ENCODE data around the gene RPS27L.

DNA sequence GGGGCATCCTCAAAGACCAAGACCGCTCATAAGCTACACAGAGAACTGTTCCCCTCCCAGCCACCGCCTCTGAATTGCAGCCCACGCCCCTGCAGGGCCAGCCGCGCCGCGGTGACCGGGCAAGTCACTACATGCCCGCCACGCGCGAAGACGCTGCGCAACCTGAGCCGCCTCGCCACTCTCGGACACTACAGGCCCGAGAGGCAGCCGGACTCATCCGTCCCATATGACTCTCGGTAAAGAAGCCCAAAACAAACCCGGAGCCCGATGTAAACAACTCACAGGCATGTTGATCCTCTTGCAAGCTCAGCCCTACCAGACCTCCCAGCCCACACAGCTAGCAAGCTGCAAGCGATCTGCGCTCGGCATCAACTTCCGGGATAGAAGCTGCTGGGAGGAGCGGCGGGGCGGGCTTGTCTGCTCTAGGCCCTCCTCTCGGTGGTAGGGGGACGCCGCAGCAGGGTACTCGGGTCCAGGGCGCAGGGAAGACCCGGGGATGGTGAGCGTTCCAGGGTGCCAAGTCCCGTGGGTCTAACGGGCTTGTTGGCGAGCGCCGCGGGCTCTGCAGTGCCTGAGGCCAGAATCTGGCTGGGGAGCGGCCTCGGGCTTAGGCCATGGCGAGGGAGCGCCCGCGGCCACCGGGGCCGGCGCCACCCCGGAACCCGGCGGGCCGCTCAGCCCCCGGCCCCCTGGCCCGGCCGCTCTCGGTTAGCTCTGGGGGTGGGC, at the start of gene RPS27L:
- TF ChIP-seq, protein P1, sequence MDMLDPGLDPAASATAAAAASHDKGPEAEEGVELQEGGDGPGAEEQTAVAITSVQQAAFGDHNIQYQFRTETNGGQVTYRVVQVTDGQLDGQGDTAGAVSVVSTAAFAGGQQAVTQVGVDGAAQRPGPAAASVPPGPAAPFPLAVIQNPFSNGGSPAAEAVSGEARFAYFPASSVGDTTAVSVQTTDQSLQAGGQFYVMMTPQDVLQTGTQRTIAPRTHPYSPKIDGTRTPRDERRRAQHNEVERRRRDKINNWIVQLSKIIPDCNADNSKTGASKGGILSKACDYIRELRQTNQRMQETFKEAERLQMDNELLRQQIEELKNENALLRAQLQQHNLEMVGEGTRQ (IDR thresholded peaks at IDR 0.05) = no peak
- TF ChIP-seq, protein P2, sequence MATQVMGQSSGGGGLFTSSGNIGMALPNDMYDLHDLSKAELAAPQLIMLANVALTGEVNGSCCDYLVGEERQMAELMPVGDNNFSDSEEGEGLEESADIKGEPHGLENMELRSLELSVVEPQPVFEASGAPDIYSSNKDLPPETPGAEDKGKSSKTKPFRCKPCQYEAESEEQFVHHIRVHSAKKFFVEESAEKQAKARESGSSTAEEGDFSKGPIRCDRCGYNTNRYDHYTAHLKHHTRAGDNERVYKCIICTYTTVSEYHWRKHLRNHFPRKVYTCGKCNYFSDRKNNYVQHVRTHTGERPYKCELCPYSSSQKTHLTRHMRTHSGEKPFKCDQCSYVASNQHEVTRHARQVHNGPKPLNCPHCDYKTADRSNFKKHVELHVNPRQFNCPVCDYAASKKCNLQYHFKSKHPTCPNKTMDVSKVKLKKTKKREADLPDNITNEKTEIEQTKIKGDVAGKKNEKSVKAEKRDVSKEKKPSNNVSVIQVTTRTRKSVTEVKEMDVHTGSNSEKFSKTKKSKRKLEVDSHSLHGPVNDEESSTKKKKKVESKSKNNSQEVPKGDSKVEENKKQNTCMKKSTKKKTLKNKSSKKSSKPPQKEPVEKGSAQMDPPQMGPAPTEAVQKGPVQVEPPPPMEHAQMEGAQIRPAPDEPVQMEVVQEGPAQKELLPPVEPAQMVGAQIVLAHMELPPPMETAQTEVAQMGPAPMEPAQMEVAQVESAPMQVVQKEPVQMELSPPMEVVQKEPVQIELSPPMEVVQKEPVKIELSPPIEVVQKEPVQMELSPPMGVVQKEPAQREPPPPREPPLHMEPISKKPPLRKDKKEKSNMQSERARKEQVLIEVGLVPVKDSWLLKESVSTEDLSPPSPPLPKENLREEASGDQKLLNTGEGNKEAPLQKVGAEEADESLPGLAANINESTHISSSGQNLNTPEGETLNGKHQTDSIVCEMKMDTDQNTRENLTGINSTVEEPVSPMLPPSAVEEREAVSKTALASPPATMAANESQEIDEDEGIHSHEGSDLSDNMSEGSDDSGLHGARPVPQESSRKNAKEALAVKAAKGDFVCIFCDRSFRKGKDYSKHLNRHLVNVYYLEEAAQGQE (IDR thresholded peaks at IDR 0.05) = 0 out of 2 replicates have a peak, but pooled peaks have one; percentile 24
- TF ChIP-seq, protein P3, sequence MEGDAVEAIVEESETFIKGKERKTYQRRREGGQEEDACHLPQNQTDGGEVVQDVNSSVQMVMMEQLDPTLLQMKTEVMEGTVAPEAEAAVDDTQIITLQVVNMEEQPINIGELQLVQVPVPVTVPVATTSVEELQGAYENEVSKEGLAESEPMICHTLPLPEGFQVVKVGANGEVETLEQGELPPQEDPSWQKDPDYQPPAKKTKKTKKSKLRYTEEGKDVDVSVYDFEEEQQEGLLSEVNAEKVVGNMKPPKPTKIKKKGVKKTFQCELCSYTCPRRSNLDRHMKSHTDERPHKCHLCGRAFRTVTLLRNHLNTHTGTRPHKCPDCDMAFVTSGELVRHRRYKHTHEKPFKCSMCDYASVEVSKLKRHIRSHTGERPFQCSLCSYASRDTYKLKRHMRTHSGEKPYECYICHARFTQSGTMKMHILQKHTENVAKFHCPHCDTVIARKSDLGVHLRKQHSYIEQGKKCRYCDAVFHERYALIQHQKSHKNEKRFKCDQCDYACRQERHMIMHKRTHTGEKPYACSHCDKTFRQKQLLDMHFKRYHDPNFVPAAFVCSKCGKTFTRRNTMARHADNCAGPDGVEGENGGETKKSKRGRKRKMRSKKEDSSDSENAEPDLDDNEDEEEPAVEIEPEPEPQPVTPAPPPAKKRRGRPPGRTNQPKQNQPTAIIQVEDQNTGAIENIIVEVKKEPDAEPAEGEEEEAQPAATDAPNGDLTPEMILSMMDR (IDR thresholded peaks at IDR 0.05) = no peak
- TF ChIP-seq MAFK (IDR thresholded peaks at IDR 0.05; ENCODE audit: partially characterized antibody) = peak; percentile 3
- TF ChIP-seq MYC (IDR thresholded peaks at IDR 0.05; ENCODE audit: borderline replicate concordance, low read length) = peak; percentile 74
- no peak for TF ChIP-seq CBX2 (IDR thresholded peaks at IDR 0.05; ENCODE audit: borderline replicate concordance, low read depth)
- TF ChIP-seq RCOR1 (IDR thresholded peaks at IDR 0.05; ENCODE audit: low read depth, low read length) = no peak
- TF ChIP-seq EP300 (IDR thresholded peaks at IDR 0.05) = no peak
- peak; percentile 93 for TF ChIP-seq POLR2A (IDR thresholded peaks at IDR 0.05; ENCODE audit: low read length)
